NCI-H2227 treated with DMSO at 0.1 percent for 48 hours (cell line): ENCODE measurements around the gene TMEM161B.
"Not testable (repeated sequence)": the region's sequence is repeated elsewhere in the genome, so short reads cannot be mapped to it uniquely, and the experiment has no call there.

Source experiments
- DNase-seq: peaks from one replicate; lab custom pipeline; 2025; lab: John Stamatoyannopoulos, UW

TMEM161B gene

DNA sequence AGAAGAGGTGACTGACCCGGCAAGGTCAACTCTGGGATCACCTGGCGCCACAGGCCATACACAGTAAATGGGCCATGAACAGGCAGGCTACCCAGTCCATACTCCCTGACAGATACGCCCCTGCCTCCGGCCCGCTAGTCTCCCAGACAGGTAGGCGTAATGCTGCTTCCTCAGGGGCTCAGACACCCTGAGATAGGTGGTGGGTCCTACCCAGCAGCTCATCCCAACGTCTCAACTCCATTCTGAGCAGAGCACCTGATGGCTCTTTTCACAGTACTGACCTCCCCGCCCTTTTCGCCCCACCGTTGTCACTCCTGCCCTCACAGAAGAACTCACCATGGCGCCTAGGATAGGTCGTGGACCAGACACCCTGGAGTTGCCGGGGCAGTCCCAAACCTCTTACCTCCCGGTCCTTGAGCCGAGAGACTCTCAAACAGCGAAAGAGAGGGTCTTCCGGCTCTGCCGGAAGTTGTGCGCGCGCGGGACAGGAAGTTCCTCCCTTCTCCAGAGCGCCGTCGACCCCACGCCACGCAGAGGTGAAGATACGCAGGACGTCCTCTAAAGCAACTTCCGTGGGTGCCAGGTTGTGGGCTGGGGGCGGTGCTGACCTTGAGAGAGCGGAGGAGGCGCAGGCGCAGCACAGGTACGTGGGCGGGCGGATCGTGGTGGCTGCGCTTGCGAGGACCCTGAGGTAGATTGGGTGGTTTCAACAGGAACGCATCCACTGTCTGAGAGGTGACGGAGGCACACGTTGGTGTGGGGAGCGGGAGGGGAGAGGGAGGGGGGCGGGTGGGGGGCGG lies at the start of gene TMEM161B:
TMEM161B (minus strand) TSS at position 461 of the 800 bp plus-strand sequence; CDS start at position 339, 122 bp downstream.
- peak; percentile 87 for DNase-seq

DNA sequence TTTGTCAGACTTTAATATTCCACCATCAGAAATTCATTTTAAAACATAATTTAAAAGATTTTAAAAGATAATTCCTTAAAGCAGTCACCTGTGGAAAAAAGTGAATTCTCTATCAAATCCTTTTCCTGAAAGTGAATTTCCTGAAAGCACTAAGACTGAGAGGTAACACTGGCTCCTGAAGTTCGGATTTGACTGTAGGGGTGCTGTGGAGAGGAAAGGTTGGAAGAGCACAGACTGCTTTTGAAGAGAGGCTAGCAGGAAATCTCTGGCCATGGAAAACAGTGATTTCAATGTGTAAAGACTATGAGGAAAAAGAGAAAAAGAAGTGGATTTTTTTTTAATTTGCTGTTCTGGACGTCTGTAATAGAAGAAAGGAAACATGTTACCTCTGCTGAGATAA lies 35.7 kb upstream of the TMEM161B start:
- no peak for DNase-seq

DNA sequence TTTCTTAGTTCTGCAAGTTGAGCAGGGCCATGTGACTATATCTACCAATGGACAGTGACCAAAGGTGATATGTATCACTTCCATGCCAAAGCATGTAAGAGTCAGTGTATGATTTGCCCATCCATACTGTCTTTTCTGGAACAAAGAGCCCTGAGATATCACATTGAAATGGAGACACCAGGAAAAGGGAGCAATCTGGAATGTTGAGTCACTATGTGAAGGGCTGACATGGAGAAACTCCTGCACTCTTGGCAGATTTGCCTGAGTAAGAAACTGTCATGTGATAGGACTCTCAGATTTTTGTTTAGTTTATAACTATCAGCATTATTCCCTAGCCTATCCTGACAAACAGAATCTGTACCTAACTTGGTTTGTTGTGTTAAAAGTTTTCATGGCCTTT lies 29.8 kb upstream of the TMEM161B start:
- no peak for DNase-seq

DNA sequence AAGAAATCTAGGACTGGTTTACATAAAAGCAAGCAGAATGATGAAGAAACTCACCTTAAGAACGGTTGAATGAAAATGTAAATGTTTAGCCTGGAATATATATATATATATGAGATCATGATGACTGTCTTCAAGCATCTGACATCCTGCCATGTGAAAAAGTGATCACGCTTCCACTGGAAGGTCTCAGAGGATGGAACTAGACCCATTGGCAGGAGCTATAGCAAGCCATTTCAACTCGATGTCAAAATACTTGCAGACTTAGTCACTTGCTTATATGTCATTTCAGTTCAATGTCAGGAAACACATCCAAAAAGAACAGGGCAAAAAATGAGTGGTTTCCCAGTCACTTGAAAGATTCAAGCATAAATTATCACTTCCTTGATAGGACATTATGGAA lies 22.2 kb upstream of the TMEM161B start:
- no peak for DNase-seq

DNA sequence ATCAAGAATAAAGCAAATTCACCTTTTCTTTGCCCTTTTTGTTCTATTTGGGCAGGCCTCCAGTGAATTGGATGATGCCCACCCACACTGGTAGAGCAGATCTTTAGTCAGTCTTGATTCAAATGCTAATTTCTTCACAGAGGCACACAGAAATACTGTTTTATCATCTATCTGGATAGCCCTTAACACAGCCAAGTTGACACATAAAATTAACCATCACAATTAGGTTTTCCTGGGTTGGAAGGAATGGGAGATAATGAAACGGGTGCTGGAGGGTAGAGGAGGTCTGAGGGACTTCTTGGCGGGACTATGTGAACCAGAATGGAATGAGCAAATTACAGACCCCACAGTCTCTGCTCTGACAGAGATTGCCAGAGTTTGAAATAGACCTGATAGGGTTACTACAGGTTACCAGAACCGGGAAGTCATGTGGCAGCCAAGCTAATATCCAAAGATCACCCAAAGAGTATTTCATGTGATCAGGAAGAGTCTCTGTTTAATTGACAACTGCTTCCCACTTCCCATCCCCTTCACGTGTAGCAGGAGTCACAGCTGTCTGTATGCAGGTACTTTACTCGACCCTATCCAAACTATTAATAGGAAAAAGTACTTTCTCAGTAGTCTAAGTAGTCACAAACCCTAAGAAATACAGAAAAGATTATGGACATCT lies 20.0 kb upstream of the TMEM161B start:
- DNase-seq = no peak

DNA sequence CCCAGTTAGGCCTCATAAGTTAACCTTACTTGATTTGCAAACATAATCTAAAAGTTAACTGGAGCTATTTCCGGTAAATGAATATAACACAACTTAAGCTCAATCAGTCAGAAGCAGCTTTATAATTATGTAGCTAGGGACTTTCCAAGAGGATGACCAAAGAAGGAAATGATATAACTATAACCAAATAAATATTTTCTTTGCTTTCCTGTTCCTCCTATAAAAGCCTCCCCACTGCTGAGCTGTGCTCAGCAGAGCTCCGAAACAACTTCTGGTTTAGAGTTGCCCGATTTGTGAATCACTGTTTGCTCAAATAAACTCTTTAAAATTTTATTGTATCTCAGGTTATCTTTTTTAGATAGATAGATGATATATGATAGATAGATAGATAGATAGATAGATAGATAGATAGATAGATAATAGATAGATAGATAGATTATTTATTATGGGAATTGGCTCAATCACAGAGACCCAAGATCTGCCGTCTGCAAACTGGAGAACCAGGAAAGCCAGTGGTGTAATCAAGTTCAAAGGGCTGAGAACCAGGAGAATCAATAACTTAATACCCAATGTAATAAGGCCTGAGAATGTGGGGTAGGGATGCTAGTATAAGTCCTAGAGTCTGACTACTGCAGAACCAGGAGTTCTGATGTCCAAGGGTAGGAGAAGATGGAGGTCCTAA lies 19.3 kb upstream of the TMEM161B start:
- no peak for DNase-seq

DNA sequence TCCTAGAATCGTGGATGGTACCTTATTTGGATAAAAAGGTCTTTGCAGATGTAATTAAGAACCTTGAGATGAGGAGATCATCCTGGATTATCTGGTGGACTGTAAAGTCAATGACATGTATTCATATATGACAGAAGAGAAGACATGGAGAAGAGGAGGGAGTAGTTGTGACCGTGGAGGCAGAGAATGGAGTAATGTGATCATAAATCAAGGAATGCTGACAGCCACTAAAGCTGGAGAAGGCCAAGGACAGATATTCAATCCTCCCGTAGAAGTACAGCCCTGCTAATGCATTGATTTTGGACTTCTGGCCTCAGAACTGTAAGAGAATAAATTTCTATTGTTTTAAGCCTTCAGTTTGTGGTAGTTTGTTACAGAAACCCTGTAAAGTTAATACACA lies 18.7 kb upstream of the TMEM161B start:
- DNase-seq = no peak

DNA sequence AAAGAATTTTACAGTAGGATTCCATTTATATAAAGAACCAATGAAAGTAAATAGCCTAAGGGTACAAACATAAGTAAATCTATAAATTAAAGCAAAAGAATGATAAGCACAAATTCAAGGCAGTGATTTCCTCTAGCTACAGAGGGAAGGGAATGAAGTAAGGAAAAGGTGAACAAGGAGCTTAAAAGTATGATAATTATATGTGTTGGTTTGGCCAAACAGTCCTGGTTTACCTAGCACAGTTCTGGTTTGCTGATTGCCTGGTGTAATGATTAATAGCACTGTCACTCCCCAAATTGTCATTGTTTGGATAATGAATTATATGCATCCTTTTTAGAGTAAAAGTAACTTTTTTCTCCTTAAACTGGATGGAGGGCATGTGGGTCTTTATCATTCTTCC lies 15.0 kb upstream of the TMEM161B start:
- no peak for DNase-seq

DNA sequence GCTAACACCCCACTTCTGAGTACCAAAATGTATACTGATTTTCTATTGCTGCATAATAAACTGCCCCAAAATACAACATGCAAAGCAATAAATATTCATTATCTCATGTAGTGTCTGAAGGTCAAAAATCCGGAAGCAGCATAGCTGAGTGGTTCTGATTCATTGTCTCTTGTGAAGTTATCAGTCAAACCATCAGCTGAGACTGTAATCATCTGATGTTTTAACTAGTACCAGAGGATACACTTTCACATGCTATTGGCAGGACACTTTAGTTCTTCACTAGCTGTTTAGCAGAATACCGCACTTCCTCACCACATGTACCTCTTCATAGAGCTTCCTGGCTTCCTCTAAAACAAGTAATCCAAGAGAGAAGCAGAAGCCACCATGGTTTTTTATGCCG lies 12.7 kb upstream of the TMEM161B start:
- no peak for DNase-seq

DNA sequence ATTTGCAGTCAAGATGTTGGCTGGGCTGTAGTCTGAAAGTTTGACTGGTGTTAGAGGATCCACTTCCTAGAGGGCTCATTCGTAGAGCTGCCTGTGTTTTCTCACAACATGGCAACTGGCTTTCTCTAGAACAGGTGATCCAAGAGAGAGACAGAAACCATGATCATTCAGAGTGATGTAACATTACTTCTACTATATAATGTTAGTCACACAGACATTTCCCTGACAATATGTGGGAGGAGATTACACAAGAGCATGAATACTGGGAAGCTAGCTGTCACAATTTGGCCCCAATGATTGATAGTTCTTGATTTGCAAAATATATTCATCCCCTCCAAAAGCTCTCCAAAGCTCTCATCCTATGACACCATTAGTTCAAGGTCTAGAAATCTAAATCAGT lies 10.9 kb upstream of the TMEM161B start:
- no peak for DNase-seq

DNA sequence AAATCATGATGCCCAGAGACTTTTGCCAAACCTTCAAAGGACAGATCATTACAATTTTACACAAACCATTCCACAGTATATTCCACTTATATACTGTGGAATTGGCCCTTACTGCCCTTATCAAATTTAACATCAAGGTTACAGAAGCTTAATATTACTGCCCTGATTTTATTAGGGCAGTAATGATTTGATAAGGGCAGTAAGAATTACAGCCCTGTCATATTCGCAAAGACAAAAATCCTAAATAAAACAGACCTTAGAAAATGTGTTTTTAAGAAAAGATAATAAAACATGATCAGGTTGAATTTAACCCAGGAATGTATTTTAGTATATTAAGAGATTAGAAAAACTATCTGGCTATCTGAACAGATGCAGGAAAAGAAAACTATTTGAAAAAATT lies 7.7 kb upstream of the TMEM161B start:
- no peak for DNase-seq

DNA sequence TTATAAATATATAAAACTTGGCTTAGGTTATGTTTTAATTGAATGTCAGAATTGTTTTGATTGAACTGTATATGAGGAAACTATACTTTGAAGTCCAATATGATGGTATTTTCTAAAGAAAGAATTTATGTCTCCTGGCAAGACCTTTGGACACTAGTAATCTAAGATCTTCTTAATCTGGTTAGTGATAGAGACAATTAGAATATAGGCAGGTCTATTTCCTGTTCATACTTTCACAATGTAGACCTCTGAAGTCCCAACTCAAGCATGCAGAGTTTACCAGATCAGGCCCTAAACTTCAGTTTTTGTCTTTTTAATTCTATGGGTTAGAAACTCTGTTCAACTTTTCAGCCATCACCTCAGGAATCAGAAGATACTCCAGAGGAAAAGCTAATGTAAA lies 6.9 kb upstream of the TMEM161B start:
- DNase-seq = no peak

DNA sequence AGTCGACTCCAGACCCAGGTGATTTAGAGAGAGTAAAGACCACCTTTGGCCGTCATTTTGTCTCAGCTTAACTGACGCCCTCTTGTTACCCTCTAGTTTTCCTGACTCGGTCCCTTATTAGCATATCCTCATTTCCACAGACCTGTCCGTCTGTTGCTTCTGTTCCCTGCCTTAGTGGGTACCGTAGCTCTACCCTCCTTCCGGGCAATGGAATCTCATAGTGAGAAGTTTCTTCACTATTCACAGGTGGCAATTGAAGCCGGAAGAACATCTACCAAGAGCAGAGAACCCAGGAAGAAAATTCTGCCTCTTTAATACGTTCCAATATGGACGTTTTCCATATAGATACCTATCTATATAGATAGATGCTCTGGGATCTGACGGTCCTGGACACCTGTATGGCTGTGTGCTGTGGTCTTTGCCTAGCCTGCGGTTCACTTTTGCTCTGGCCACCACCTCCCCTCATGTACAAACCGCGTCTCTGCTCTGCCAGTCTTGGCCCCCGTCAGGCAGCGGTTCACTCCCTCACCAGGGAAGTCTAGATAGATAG lies 652 bp upstream of the TMEM161B start:
- peak; percentile 16 for DNase-seq

DNA sequence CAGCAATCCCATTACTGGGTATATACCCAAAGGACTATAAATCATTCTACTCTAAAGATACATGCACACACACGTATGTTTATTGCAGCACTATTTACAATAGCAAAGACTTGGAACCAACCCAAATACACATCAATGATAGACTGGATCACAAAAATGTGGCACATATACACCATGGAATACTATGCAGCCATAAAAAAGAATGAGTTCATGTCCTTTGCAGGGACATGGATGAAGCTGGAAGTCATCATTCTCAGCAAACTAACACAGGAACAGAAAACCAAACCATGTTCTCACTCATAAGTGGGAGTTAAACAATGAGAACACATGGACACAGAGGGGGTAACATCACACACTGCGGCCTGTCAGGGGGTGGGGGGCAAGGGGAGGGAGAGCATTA lies 4.1 kb downstream of the TMEM161B start:
- not testable (repeated sequence) for DNase-seq

DNA sequence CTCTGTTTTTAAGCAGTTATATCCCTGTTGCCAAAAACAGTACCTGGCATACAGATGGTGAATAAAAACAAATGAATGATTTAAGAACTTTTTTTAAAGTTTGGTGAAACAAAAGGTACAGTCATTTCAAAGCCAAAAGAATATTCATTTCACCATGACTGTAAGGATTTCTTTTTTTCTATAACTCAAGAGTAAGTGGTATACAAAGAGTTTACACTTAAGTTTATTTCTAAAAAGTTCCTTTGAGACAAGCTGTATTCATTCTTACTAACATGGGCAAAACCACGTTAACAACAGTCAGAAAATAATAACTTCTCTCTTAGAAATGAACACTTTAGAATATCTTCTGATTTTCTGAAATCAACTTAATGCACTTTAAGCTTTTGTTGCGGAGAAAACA lies 5.3 kb downstream of the TMEM161B start:
- no peak for DNase-seq

DNA sequence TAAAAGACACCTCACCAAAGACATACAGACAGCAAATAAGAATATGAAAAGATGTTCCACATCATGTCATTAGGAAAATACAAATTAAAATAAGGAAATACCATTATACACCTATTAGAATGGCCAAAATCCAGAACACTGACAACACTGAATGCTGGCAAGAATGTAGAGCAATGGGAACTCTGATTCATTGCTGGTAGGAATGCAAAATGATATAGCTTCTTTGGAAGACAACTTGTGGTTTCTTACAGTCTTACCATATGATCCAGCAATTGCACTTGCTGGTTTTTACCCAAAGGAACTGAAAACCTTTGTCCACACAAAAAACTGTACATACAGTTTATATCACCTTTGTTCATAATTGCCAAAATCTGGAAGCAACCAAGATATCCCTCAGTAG lies 6.5 kb downstream of the TMEM161B start:
- no peak for DNase-seq

DNA sequence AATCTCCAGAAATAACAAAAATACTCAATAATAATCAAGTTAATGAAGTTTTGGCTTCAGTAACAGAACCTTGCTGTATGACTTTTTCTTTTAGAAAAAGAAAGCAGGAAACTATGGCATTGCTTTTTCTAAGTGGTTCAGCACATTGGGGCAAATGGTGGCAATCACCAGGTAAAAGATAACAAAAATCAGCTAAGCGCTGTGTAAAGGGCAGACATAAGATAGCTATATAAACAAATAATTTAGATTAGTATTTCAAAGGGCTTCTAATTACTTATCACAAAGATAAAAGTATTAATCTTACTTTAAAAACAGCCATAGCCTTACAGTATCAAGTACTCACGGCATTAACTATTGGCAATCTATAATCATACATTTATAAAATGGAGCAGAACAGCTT lies 10.0 kb downstream of the TMEM161B start:
- DNase-seq = no peak

DNA sequence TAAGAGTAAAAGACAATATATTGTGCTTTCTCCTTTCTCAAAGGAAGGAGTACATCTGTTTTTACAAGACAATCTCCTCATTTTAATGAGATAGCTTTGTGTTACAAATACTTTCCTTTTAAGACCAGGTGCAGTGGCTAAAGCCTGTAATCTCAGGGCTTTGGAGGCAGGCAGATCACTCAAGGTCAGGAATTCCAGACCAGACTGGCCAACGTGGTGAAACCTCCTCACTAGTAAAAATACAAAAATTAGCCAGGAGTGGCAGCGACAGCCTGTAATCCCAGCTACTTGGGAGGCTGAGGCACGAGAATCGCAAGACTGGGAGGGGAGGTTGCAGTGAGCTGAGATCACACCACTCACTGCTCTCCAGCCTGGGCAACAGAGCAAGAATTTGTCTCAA lies 11.8 kb downstream of the TMEM161B start:
- DNase-seq = no peak

DNA sequence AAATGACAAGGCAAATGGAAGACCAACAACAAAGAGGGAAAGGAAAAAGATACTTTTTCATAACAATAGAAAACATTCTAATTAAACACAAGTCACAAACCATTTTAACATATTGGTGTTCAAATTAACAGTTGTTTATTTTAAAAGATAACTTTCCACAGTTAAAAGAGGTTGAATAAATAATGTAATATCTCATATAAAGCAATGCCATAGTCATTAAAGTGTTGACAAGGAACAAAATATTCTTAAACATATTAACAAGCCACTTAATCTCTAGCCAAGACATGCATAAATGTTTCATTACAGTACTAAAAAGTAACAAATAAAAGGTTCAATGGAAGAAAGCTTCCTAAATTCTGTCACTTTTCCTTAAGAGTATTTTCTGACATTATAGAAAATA lies 12.6 kb downstream of the TMEM161B start:
- DNase-seq = no peak

DNA sequence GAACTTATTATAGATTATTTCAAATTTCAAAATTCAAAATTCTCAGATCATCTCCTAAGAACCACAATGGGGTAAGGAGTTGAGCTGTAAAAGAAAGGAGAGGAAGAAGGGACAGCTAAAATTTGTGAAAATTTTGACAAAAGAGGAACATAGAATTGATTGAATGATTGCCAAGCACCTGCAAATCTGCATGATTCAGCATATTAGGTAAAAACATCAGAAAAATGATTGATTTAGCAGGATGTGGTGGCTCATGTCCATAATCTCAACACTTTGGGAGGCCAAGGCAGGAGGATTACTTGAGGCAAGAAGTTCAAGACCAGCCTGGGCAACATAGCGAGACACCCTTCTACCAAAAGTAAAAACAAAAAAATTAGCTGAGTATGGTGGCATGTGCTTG lies 14.3 kb downstream of the TMEM161B start:
- DNase-seq = no peak

DNA sequence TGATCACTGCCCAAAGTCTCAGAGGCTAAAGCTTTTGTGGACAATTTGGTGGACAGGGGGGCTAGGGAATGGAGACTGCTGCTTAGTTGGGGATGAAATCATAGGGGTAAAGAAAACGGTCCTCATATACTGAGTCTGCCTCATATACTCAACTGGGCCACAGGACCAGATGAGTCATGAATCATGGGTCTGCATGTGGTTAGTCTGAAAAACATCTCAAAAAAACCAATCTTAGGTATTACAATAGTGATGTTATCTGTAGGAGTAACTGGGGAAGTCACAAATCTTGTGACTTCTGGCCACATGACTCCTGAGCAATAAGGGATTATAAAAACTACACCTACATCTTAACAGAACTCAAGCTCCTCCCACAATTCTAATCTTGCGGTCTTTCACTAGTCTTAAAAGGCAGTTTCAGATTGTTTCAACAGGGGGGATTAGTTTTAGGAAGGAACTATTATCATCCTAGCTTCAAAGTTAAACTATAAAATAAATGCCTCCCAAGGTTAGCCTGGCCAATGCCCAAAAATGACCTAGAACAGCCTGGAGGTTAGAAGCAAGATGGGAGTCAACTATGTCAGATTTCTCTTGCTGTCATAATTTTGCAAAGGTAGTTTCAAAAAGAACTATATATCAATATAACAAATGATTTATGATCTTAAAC lies 17.5 kb downstream of the TMEM161B start:
- DNase-seq = no peak

DNA sequence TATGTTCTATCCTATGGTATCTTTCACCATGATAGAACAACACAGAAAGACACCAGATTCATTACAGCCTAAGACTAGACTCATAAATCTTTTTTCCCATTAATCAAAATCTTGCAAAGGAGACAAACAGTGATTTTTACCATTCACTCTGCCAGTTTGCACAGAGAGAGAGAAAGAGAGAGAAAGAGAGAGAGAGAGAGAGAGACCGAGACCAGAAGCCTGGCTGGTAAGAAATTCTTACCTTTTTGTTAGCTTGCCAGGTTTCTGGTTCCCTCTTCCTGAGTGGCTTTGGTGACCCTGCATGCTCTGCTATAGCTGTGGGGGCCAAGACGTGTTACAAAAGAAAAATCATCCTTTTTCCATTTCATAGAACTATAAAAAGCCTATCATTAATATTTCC lies 18.6 kb downstream of the TMEM161B start:
- DNase-seq = no peak
